Tongue (tissue), 3 donors: ENCODE data around the gene SMARCC1. TPM values are rescaled to one million over a fixed set of nuclear protein-coding genes. Genes with fewer than 3 reads are reported as not detected.

ENCODE experiments used
- DNase-seq: peaks from one replicate; pipeline ENCODE4 v3.0.0-alpha.2; 2015
- small RNA-seq: library from RNA; depleted of rRNA; stranded (forward); fragments of <200 nt; gene quantifications from one replicate; pipeline ENCODE3, GENCODE V24; 2014; ENCODE audit warnings: low replicate concordance
- total RNA-seq: library from RNA; depleted of rRNA; stranded (reverse); fragments of >200 nt; gene quantifications from one replicate; pipeline ENCODE4 v1.2.3, GENCODE V29; 2014

The SMARCC1 gene
- total RNA-seq, 1 donor from 2014 or later: 58.4 TPM

DNA sequence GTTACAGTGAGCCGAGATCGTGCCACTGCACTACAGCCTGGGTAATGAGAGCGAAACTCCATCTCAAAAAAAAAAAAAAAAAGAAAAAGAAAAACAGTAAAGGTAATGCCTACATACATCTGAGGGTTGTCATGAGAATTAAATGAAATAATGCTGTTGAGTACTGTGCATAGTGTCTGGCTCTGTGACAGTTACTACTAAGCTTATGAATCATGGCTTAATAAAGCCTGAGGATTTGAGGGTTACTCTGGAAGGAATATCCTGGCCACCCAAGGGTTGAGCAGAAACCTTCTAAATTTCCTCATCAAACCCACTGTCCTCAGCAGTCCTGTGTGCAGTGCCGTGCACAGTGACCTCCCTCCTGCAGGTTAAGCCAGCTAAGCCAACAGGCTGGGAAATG, 241.4 kb downstream of the SMARCC1 start:
- DNase-seq: no peak

DNA sequence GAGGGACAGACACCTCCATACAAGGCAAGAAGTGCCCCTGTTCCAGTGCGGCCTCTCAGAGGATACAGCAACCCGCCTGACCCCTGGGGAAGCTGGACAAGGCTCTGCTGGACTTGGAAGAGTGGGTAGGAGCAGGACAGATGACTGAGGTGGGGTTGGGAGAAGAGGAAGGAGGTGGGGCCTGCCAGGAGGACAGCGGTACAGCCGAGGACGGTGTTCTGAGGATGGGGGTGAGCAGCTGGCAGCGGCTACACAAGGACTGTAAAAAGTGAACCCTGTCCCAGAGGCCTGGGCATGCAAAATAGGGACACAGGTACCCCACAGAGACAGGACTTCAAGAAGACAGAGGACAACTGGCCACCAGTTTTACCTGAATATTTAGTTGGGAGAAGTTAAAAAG, 244.7 kb downstream of the SMARCC1 start:
- DNase-seq: no peak

DNA sequence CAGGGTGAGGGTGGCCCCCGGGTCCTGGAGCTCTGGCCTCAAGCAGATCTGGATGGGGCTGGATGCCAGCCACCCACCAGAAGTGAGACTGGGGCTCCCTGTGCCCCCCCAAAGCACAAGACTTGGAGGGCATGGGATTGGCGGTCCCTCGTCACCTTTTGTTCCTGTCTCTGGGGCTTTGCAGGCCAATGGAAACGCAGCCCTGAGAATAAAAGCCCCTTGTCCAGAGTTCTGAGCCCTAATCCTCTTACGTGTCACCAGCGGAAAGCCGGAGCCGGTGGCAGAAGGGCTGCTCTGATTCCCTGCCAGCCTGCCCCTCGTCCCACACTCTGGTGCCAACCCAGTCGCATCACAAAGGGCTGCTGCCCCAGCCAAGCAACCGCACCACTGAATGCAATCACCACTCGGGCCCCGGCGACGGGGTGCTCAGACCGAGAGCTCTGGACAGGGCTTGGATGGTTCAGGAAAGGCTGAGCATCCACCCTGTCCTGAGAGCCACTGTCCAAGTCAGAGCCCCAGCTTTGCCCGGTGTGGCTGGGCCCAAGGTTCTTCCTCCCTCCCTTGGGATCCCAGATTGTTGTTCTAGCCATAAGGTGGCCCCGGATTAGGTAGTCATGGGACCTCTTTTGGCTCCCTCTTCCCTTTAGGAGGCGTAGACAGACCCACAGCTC, 245.3 kb downstream of the SMARCC1 start:
- no peak for DNase-seq

Small RNAs within 50 kb of the gene (small RNA-seq; reads per million reads assigned to genes)
- gene RF02271: not detected
- not detected for gene RN7SL870P

Other genes with a start within 250 kb of the SMARCC1 start
- 1.4 TPM for gene CSPG5, start 203.0 kb downstream of the SMARCC1 start, total RNA-seq
- gene DHX30, start 21.2 kb upstream of the SMARCC1 start, total RNA-seq: 63.9 TPM
- gene MAP4, start 234.5 kb upstream of the SMARCC1 start, total RNA-seq: 251 TPM